Frontal cortex (tissue), 4 donors: ENCODE results near the gene CLEC18B. TPM values are rescaled to one million over a fixed set of nuclear protein-coding genes. Genes with fewer than 3 reads are reported as not detected.
A peak's percentile ranks its signal among the peaks of the same experiment; 100 is the strongest.
"Not testable (repeated sequence)": the region's sequence is repeated elsewhere in the genome, so short reads cannot be mapped to it uniquely, and the experiment has no call there.

Source experiments
- DNase-seq, 2 donors: peaks; one replicate each; pipeline ENCODE4 v3.0.0; 2012; ENCODE audit warnings: low spot score in 2 of 2
- FAIRE-seq: peaks from 2 replicates; lab custom pipeline; 2012; peaks lifted over from hg19 to GRCh38; lab: Jason Lieb, UNC
- small RNA-seq: library from RNA; depleted of rRNA; stranded (forward); fragments of <200 nt; gene quantifications from one replicate; pipeline ENCODE3, GENCODE V24; 2014
- total RNA-seq: library from RNA; depleted of rRNA; stranded (reverse); fragments of >200 nt; gene quantifications from one replicate; pipeline ENCODE4 v1.2.3, GENCODE V29; 2014
- donor health status: control.
- donor health status: control.
- donor health status: control.

The CLEC18B gene
- total RNA-seq, 1 donor from 2014 or later: 0.82 TPM

DNA sequence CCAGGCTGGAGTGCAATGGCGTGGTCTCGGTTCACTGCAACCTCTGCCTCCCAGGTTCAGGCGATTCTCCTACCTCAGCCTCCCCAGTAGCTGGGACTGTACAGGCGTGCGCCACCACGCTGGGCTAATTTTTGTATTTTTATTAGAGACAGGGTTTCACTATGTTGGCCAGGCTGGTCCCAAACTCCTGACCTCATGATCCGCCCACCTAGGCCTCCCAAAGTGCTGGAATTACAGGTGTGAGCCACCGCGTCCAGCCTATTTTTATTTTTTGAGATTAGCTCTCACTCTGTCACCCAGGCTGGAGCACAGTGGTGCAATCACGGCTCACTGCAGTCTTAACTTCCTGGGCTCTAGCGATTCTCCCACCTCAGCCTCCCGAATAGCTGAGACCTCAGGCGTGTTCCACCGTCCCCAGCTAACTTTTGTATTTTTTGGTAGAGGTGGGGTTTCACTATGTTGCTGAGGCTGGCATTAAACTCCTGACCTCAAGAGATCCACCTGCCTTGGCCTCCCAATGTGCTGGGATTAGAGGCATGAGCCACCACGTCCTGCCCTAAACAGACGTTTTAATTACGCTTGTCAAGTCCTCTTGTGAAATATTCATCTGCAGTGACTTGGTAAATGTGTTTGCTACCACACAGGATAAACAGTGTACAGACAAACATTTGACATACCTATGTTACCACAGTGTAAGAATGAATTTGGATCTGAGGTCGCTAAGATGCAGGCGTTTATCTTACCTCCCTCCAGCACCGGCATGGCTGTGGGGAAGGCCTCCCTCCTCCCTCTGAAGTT lies 50.7 kb downstream of the CLEC18B start:
- DNase-seq, FAIRE-seq: not testable (repeated sequence)

DNA sequence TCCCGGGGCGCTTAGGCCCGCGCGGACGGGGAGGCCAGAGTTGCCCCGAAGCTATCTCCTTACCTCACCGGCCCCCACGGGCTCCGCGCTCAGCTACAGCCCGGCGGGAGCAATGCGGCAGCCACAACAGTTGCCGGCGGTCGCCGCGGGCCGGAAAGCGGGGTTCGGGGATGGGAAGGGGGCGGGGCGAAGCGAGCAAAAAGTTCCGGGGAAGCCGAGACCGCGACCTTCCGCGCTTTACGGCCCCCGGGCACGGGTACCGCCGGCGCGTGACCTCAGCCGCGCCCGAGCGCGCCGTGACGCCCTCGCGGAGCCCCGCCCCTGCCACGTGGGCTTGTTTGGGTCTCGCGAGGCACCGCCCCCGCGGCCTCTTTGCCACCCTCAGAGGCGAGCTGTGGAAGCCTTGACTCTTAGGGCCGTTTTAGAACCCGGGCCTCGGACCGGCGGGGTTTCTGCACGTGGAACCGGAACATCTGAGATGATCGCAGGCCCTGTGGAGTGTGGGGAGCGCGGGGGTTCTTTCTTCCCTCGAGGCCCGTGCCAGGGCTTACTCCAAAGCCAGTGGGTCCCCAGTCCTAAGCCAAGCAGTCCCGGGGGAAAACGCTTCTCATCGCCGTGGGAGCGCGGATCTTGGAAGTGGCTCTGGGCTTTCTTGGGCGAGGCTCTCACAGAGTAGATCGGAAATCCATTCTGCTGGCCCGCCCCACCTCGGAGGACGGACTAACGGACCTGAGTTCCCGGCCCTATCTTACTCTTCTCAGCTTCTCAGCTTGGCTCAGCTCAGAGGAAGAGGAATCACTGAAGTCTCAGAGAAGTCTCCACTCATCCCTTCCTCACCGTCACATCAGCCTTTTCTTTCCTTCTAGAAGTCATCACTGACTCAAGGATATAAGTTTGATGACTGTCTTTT lies 53.0 kb downstream of the CLEC18B start:
- not testable (repeated sequence) for FAIRE-seq

DNA sequence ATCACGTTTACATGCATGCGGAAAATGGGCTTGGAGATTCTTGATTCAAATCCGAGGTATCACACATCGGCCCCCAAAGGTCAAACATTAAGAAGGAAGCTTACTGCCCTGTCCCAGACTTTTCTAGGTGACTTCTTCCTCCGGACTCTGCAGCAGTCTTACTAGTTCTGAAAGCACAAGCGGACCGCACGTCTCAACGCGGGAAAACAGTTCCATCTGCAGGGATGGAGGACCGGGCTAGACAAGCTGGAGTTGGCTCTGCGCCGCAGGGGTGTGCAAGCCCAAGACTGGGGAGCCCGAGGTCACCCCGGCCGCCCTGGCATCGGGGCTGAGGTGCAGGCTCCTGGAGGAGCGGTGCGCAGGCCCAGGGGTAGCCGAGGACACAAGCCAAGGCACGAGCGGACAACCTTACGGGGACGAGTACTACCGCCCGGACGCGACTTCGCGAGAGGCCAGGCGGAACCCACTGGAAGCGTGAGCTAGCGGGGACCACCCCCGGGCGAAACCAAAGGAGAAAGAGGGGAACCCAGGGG lies 53.7 kb downstream of the CLEC18B start:
- not testable (repeated sequence) for FAIRE-seq
- peak; percentile 18 to 20 for DNase-seq

More for the DNA sequence above, 53.0 kb downstream of the CLEC18B start:
- peak; percentile 82 to 94 for DNase-seq

DNA sequence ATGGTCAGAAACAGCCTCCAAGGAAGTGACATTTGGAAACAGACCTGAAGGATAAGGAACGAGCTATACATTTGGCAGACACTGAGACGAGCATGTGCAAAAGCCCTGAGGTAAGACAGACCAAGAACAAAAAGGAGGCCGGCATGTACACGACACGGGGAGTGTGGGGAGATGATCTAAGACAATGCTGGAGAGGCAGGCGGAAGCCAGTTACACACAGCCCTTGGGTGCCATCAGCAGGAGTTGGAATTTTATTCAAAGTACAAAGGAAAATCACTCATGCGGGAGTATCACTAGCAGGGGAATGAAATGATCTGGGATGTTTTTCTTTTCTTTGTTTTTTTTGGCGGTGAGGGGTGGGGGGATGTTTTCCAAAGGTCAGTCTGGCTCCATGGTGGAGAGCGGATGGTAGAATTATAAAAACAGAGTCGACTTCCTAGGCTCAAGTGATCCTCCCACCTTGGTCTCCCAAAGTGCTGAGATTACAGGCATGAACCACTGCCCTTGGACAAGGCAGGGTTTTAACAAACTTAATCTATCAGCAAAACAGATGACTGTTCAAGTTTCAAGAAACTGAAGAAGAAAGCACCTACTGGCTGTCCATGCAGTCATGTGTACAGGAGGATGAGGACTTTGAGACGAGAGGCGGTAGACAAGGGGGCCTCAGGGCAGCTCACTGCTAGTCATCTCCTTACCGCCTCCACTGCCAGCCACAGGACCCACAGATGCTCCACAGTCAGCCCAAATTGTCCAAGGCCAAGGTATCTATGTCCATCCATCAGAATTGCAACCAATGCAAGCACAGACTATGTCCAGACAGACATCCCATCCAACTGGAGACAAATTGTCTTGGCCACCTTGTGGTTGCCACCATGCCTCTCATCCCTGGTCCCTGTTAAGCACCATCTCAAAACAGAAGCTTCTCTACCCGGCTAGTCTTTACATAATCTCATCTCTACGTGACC lies 59.4 kb downstream of the CLEC18B start:
- FAIRE-seq, DNase-seq: not testable (repeated sequence)

Small RNAs within 50 kb of the gene (small RNA-seq; reads per million reads assigned to genes)
- gene AC009053.4 (not detected), gene RF00019 (not detected), gene RNU6-237P (not detected)

Other genes with a start within 250 kb of the CLEC18B start
- 38.7 TPM for gene PSMD7, start 124.7 kb downstream of the CLEC18B start, total RNA-seq
- 0.41 TPM for gene NPIPB15, start 45.2 kb downstream of the CLEC18B start, total RNA-seq
- gene GLG1, start 185.6 kb upstream of the CLEC18B start, total RNA-seq: 64.8 TPM
- 9.8 TPM for gene RFWD3, start 245.4 kb upstream of the CLEC18B start, total RNA-seq